ENCODE data around the gene TREX2.
"Not testable (repeated sequence)": the region's sequence is repeated elsewhere in the genome, so short reads cannot be mapped to it uniquely, and the experiment has no call there.

The TREX2 gene

GRCh38 chrX:153411255-153411987 is 34.4 kb downstream of the TREX2 start, which contains the start of gene ZFP92:
ZFP92 (plus strand) TSS chrX:153411472; CDS start chrX:153418323, 6,851 bp downstream.
- H3K27ac ChIP-seq, result no peak within 1 kb of the TSS
- no peak for DNase-seq (ENCODE audit: low read depth, low spot score)

DNA sequence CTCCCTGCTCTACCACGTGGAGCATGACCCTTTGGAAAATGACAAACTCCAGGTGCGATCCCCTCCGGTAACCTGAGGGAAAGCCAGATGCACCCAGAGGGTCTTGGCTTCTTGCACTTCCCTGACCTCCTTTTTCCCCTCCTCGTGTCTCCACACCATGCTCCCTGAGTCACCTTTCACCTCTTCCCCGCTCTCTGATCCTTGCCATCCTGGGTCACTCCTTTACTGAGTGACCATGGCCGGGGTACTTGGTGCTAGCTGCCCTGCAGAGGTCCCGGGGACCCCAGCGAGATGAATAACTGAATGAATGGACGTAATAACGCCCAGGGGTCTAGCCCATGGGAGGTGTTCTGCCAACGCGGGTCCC is 35.0 kb downstream of the TREX2 start:
- DNase-seq (ENCODE audit: low read depth, low spot score), result no peak
- H3K27ac ChIP-seq, result no peak overlapping the region

DNA sequence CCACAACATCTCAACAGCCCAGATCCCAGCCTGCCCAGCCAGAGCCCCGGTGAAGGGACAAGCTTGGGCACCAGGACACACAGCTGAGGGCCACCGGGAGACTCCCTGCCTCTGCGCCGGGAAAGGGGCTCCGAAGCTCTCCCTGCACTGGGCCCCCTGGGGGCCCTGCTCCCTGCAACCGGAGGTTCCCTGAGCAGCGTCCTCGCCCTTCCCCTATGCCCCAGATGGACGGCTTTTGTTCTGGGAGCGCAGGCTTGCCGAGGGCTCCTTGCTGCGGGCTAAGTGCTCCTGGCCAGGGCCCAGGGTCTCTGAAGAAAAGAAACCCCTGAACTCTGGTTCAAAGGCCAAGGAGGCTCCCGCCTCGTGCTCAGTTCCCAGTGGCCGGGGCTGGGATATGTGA is 35.5 kb downstream of the TREX2 start:
- no peak overlapping the region for H3K27ac ChIP-seq
- no peak for DNase-seq (ENCODE audit: low read depth, low spot score)

DNA sequence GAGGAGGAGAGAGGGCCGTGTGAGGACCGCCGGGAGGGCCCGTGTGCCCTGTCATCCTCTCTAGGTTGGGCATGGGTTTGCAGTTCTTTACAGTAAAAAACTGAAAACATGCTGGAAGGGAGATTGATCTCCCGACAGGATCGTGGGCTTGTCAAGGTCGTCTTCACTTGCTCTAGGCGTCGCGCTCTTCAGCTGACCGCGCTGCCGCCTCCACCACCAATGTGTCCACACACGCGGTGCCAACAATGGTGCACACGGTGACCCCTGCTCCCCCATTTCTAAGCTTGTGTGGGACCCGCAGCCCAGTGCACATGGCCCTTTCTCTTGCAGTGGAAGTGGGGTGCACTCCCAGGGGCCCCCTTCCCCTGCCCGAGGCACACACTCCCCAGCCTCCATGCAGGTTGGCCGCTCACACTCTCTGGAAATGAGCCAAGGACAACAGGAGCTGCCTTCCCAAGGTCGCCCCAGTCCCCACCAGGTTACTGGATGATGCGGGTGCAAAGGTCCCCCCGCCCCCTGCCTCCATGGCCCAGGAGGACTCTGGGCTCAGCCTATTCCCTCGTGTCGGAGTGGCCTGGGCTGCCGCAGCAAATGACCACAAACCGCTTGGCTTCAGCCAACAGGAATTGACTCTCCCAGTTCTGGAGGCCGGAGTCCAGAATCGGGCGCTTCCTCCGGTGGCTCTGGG is 36.3 kb downstream of the TREX2 start:
- H3K27ac ChIP-seq, result no peak overlapping the region
- DNase-seq (ENCODE audit: low read depth, low spot score), result no peak

- no peak for DNase-seq (ENCODE audit: low read depth, low spot score)
- H3K27ac ChIP-seq, result no peak overlapping the region
These were observed 36.9 kb downstream of the TREX2 start for GRCh38 chrX:153408871-153409351.

DNA sequence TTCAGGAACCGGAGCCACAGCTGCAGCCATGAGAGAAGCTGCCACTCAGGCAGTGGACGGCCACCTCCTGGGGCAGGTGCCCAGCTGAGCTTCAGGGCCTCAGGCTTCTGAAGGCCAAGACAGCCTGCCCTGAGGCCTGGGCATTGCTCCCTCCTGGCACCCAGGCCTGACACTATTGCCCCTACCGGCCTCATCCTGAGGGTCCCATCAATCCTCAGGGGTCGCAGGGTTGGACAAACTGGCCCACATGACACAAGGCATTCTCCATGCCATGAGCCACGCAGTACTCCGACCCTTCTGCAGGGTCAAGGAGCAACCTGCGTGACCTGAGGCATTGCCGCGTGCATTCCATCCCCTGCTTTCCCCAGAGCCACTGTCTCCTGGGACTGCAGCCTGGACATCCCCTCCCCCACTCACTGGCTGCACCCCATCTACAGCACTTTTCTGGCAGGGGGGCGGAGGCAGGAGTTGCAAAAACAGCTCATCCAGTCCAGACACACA is 37.6 kb downstream of the TREX2 start:
- no peak overlapping the region for H3K27ac ChIP-seq
- DNase-seq (ENCODE audit: low read depth, low spot score), result no peak

GRCh38 chrX:153407736-153408135 is 38.1 kb downstream of the TREX2 start:
- H3K27ac ChIP-seq, result no peak overlapping the region
- DNase-seq (ENCODE audit: low read depth, low spot score), result no peak

GRCh38 chrX:153406903-153407302 is 39.0 kb downstream of the TREX2 start:
- DNase-seq (ENCODE audit: low read depth, low spot score), result no peak
- no peak overlapping the region for H3K27ac ChIP-seq

DNA sequence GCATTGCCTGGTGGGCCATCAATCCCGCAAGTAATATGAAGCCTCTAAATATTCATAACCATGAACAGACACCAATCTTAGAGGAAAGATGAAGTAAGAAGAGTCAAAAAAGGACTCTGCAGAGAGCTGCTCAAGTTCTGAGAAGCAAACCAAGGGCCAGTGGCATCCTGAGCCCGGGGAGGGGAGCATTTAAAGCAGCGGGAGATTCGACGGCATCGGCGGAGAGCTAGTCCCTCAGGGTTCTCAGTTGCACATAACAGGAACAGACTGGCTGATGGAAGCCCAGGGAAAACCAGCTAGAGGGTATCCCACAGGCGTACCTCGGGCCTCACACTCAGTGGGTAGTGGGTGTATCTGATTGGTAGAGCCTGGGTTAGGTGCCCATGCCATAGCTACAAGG is 39.8 kb downstream of the TREX2 start:
- DNase-seq (ENCODE audit: low read depth, low spot score), result no peak
- H3K27ac ChIP-seq, result no peak overlapping the region

GRCh38 chrX:153405426-153405825 is 40.4 kb downstream of the TREX2 start:
- no peak overlapping the region for H3K27ac ChIP-seq
- no peak for DNase-seq (ENCODE audit: low read depth, low spot score)

- H3K27ac ChIP-seq; DNase-seq (ENCODE audit: low read depth, low spot score): not testable (repeated sequence)
These were observed 41.5 kb downstream of the TREX2 start for GRCh38 chrX:153404333-153404732.

- no peak within 1 kb of the TSS for H3K27ac ChIP-seq
- DNase-seq (ENCODE audit: low read depth, low spot score), result no peak
These were observed 44.6 kb downstream of the TREX2 start, which contains the start of gene PNMA6E for GRCh38 chrX:153401133-153401764. PNMA6E (minus strand) TSS chrX:153401350; CDS start chrX:153398849, 2,501 bp downstream.

- no peak for DNase-seq (ENCODE audit: low read depth, low spot score)
- H3K27ac ChIP-seq, result no peak overlapping the region
These were observed 45.4 kb downstream of the TREX2 start for GRCh38 chrX:153400146-153401132.

DNA sequence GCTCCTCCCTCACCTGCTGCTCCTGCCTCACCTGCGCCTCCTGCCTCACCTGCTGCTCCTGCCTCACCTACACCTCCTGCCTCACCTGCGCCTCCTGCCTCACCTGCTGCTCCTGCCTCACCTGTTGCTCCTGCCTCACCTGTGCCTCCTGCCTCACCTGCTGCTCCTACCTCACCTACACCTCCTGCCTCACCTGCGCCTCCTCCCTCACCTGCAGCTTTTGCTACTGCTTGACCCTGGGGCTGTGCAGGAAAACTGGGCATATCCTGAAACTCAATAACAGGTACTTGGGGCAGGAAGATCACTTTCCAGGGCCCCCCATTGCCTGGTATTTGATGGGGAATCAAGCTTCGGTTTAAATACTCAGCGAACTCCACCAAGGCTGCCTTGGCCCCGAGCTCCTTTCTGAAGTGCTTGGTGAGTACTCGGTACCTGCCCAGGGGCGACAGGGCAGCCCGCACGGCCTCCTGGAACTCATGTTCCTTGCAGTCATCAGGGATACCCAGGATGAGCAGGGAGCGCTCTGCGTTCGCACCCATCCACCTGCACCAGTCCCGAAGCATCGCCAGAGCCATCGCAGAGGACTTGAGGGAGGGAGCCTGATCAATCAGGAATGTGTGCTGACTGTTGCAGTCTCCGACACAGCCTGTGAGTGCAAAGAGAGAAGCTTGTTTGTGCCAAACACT is 47.4 kb downstream of the TREX2 start:
- H3K27ac ChIP-seq, result no peak overlapping the region
- no peak for DNase-seq (ENCODE audit: low read depth, low spot score)

DNA sequence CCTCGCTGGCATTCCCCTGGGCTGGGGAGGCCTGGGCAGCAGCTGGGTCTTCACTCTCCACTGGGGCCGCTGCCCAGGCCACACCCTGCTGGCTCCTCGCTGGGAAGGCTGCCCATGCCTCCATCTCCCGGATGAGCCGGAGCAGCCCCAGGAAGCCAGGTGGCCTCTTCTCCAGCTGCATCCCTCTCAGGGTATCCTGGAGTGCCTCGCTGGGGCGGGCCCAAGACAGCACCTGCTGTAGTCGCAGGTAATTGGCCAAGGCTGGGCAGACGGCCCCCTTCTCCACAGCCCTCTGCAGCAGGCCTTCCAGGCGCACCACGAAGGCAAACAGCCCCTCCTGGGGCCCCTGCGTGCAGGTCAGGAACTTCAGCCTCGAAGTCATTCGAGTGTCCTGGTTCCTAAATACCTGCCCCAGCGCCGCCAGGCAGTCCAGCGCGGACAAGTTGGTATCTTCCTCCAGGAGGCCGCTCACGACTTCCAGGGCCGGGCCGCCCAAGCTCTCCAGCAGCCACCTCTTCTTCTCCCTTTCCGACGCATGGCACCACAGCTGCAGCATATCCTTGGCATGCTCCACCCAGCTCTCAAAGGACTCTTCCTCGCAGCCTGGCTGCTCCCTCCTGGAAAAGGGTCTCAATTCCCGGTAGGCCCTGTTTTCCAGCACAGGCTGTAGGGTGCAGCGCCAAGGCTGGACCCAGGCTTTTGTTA is 48.4 kb downstream of the TREX2 start:
- DNase-seq (ENCODE audit: low read depth, low spot score), result no peak
- H3K27ac ChIP-seq, result no peak overlapping the region

DNA sequence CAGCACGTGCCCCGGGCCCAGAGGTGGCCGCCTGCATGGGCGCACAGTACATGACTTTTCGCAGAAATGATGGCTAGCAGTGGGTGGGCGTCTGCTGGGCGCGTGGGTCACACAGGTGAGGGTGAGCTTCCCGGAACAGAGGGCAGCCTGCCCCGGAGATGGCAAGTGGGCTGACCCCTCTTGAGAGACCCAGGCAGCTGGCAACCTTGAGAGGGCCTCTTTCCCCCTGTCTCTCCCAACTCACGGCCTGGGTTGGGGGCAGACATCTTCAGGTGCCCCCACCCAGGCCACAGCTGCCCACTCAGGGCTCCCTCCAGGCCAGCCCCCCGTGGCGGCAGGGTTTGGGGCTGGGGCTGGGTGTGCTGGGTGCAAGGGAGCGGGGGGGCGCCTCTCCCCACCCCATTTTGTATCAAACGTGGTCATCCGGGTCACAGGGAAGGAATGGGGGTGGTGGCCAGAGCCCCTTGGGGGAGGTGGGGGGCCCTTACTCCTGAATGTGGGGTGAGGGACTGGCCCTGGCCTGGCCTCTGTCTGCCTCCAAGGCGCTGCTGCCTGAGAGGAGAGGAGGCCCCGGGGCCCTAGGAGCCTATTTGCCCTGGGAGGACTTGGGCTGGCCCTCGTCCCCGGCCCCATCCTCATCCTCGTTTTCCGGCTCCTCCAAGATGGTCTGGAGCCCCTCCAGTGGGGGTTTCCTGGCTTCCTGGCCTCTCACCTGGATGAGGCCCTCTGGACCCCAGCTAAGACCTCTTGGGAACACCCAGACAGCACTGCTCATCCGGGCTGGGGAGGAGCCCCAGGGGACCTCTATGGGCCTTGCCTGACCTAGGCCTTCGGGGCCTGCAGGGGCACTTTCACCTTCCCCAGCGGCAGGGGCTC is 49.3 kb downstream of the TREX2 start:
- H3K27ac ChIP-seq, result no peak overlapping the region
- no peak for DNase-seq (ENCODE audit: low read depth, low spot score)

GRCh38 chrX:153395613-153396319 is 50.1 kb downstream of the TREX2 start:
- no peak for DNase-seq (ENCODE audit: low read depth, low spot score)
- H3K27ac ChIP-seq, result no peak overlapping the region

Data from epithelial cell of prostate (primary cell).